SK-N-SH (cell line): ENCODE results near the gene ASAP3. TPM values are rescaled to one million over a fixed set of nuclear protein-coding genes. Genes with fewer than 3 reads are reported as not detected.

Experiments
- CTCF ChIA-PET: fragments of 300-600, 350-600 bp; formaldehyde crosslinking; extraction: SDS; loops from one replicate; lab custom pipeline; 2021; lab: Yijun Ruan, JAX
- POLR2A ChIA-PET: fragments of 350-600 bp; sonication (Branson Sonifier 250); formaldehyde crosslinking; extraction: SDS; loops from one replicate; lab custom pipeline; 2020; ENCODE audit warnings: antibody characterized with exemption, inconsistent platforms; lab: Yijun Ruan, JAX
- DNase-seq: peaks from one replicate; pipeline ENCODE4 v3.0.0; 2012
- H2AFZ ChIP-seq: fragments of 200-600 bp; sonication (generic); 2 replicates; pipeline ENCODE4 v1.8.1; 2016; ENCODE audit warnings: antibody characterized with exemption, mild to moderate bottlenecking, low read depth
- H3F3A ChIP-seq: fragments of 200-600 bp; sonication (generic); replicated peaks from 2 replicates; pipeline ENCODE3; 2016; ENCODE audit warnings: antibody characterized with exemption, mild to moderate bottlenecking; ENCODE audit not compliant: insufficient read depth
- H3K27ac ChIP-seq, 2 experiments: fragments of 200-500 bp in 1 of 2; fragments of 200-600 bp in 1 of 2; sonication (Bioruptor generic) in 1 of 2; sonication (generic), shearing (Covaris generic) in 1 of 2; 2 replicates each; pipeline versions ENCODE4 v1.5.1 to v1.6.1; 2014 to 2016; ENCODE audit warnings: low read depth in 2 of 2, inconsistent platforms in 1 of 2, low read length in 1 of 2, mild to moderate bottlenecking in 1 of 2, mixed read lengths in 1 of 2
- H3K27me3 ChIP-seq: fragments of 200-600 bp; sonication (generic), shearing (Covaris generic); 2 replicates; pipeline ENCODE4 v1.6.1; 2016; ENCODE audit warnings: mixed run types; ENCODE audit not compliant: insufficient read depth
- H3K36me3 ChIP-seq, 2 experiments: fragments of 200-500 bp in 1 of 2; fragments of 200-600 bp in 1 of 2; sonication (Bioruptor generic) in 1 of 2; sonication (generic) in 1 of 2; replicated peaks in 1 of 2; 2 replicates each; pipeline versions ENCODE3 to v1.5.1; 2014 to 2016; ENCODE audit warnings: low read length in 1 of 2, mild to moderate bottlenecking in 1 of 2; ENCODE audit not compliant: insufficient read depth in 2 of 2, control insufficient read depth in 1 of 2
- H3K4me1 ChIP-seq, 2 experiments: fragments of 200-500 bp in 1 of 2; fragments of 200-600 bp in 1 of 2; sonication (Bioruptor generic) in 1 of 2; sonication (generic), shearing (Covaris generic) in 1 of 2; 2 replicates each; pipeline versions ENCODE4 v1.5.1 to v1.6.1; 2014 to 2016; ENCODE audit warnings: low read depth in 1 of 2, low read length in 1 of 2, mixed run types in 1 of 2; ENCODE audit not compliant: insufficient read depth in 2 of 2, control insufficient read depth in 1 of 2
- H3K4me2 ChIP-seq: fragments of 200-600 bp; sonication (generic), shearing (Covaris generic); 2 replicates; pipeline ENCODE4 v1.6.1; 2017; ENCODE audit warnings: mixed run types
- H3K4me3 ChIP-seq, 2 experiments: fragments of 200-500 bp in 1 of 2; fragments of 200-600 bp in 1 of 2; sonication (Bioruptor generic) in 1 of 2; sonication (generic), shearing (Covaris generic) in 1 of 2; 2 replicates each; pipeline versions ENCODE4 v1.5.1 to v1.8.1; 2014 to 2016; ENCODE audit warnings: low read depth in 2 of 2, inconsistent platforms in 1 of 2, low read length in 1 of 2, mild to moderate bottlenecking in 1 of 2, mixed read lengths in 1 of 2, moderate library complexity in 1 of 2
- H3K79me2 ChIP-seq: fragments of 200-600 bp; sonication (generic); 2 replicates; pipeline ENCODE4 v1.8.1; 2017; ENCODE audit warnings: mild to moderate bottlenecking; ENCODE audit not compliant: insufficient read depth
- H3K9ac ChIP-seq: fragments of 200-600 bp; sonication (generic); 2 replicates; pipeline ENCODE4 v1.6.1; 2017; ENCODE audit warnings: mixed run types
- H3K9me2 ChIP-seq: fragments of 200-600 bp; sonication (generic); 2 replicates; pipeline ENCODE4 v1.6.1; 2017; ENCODE audit warnings: mixed run types
- H3K9me3 ChIP-seq: fragments of 200-600 bp; sonication (generic); 2 replicates; pipeline ENCODE4 v1.6.1; 2017; ENCODE audit warnings: mixed run types, mild to moderate bottlenecking, moderate library complexity
- H4K20me1 ChIP-seq: fragments of 200-600 bp; sonication (generic); 2 replicates; pipeline ENCODE4 v1.6.1; 2017; ENCODE audit warnings: mild to moderate bottlenecking, mixed run types; ENCODE audit not compliant: insufficient read depth
- CHD2 ChIP-seq: fragments of 150-350 bp; IDR thresholded peaks from 2 replicates; pipeline ENCODE4 v1.6.1; 2018; ENCODE audit warnings: low read length; ENCODE audit not compliant: partially characterized antibody
- ELF1 ChIP-seq: IDR thresholded peaks from 2 replicates; pipeline ENCODE4 v1.4.0; 2012
- EZH2phosphoT487 ChIP-seq: fragments of 200-600 bp; sonication (generic); IDR thresholded peaks from 2 replicates; pipeline ENCODE4 v1.6.1; 2017; ENCODE audit warnings: low read depth, mixed run types, mild to moderate bottlenecking, antibody characterized with exemption, moderate library complexity, borderline replicate concordance
- FOSL2 ChIP-seq: IDR thresholded peaks from 2 replicates; pipeline ENCODE4 v1.4.0; 2012; ENCODE audit warnings: low read depth, mild to moderate bottlenecking, moderate library complexity, borderline replicate concordance
- FOXM1 ChIP-seq: IDR thresholded peaks from 2 replicates; pipeline ENCODE4 v1.4.0; 2012; ENCODE audit warnings: low read depth, mild to moderate bottlenecking
- GABPA ChIP-seq: IDR thresholded peaks from 2 replicates; pipeline ENCODE4 v1.4.0; 2012; ENCODE audit warnings: low read depth, mild to moderate bottlenecking
- MEF2A ChIP-seq: IDR thresholded peaks from 2 replicates; pipeline ENCODE4 v1.4.0; 2012; ENCODE audit warnings: low read depth, borderline replicate concordance
- NFIC ChIP-seq: IDR thresholded peaks from 2 replicates; pipeline ENCODE4 v1.4.0; 2012; ENCODE audit warnings: borderline replicate concordance
- POLR2AphosphoS5 ChIP-seq: IDR thresholded peaks from 2 replicates; pipeline ENCODE4 v1.6.1; 2012; ENCODE audit warnings: low read depth, low read length
- RAD21 ChIP-seq: IDR thresholded peaks from 2 replicates; pipeline ENCODE4 v1.6.1; 2012; ENCODE audit warnings: mild to moderate bottlenecking, low read length
- RCOR1 ChIP-seq: fragments of 150-350 bp; IDR thresholded peaks from 2 replicates; pipeline ENCODE4 v1.6.1; 2017; ENCODE audit warnings: antibody characterized with exemption, low read length
- REST ChIP-seq: IDR thresholded peaks from 2 replicates; pipeline ENCODE4 v1.6.1; 2012; ENCODE audit warnings: mild to moderate bottlenecking, low read depth, low read length, moderate library complexity
- RFX5 ChIP-seq: IDR thresholded peaks from 2 replicates; pipeline ENCODE4 v1.6.1; 2012; ENCODE audit warnings: mild to moderate bottlenecking, improper control_type of control experiment, low read length
- TCF12 ChIP-seq: IDR thresholded peaks from 2 replicates; pipeline ENCODE4 v1.4.0; 2012
- USF2 ChIP-seq: fragments of 150-350 bp; IDR thresholded peaks from 2 replicates; pipeline ENCODE4 v1.6.1; 2017; ENCODE audit warnings: antibody characterized with exemption, low read length, low read depth, borderline replicate concordance
- YY1 ChIP-seq: IDR thresholded peaks from 2 replicates; pipeline ENCODE4 v1.4.0; 2012; ENCODE audit warnings: low read depth, mild to moderate bottlenecking
- WGBS: methylation state at CpG from one replicate; pipeline ENCODE4 v1.1.6; 2017; ENCODE audit warnings: low lambda C conversion rate; 5-methylcytosine and 5-hydroxymethylcytosine counted together
- polyA plus RNA-seq, 3 experiments: library from polyadenylated mRNA; depleted of rRNA; stranded (reverse); fragments of >200 nt; gene quantifications; 2 replicates each; pipeline ENCODE4 v1.2.3, GENCODE V29; 2012
- TF ChIP-seq, protein P1 (sequence below): IDR thresholded peaks from 2 replicates; pipeline ENCODE4 v1.4.0; 2012; ENCODE audit warnings: low read depth
- TF ChIP-seq, protein P2 (sequence below): IDR thresholded peaks from 2 replicates; pipeline ENCODE4 v1.4.0; 2012; ENCODE audit warnings: low read depth, borderline replicate concordance

Gene ASAP3
- polyA plus RNA-seq, 1 of the 3 experiments (the other 2 are of a cell fraction), result 19.6 TPM

DNA sequence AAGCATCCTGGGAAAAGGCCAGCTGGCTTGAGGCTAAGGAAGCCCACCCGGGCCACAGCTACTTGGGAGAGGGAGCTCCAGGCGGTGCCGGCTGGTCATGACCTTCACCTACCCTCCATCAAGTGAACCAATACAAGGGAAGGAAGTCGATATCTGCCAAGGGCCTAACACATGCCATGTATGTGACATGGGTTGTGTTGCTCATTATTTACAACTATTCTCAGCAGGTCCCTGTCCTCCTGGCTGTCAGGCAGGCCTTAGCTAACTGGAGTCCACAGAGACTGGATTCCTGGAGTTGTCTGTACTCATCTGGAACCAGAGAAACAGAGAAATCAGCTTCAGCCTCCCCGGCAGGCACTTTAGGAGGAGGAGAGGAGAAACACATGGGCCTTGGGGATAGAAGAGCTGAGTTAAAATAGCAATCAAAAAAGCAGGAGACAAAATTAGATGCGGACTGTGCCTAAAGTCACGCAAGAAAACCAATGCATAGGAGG is 75.1 kb downstream of the ASAP3 start:
- ChIA-PET CTCF (interaction anchor here (1.1 kb wide), 1 partner anchor 64 kb away, joined by 3 read pairs; no protein-coding TSS in a partner anchor), POLR2A (no interaction called here)
- H2AFZ ChIP-seq, result no peak overlapping the region
- peaks cover 8 to 14% of the 10 kb centered on the region in 2 experiments for H3K4me1 ChIP-seq
- H3K9me3 ChIP-seq, result no peaks in the 10 kb centered on the region
- H3K4me3 ChIP-seq, result no peak overlapping the region
- no peak for DNase-seq
- H3K9ac ChIP-seq, result no peak overlapping the region
- no peaks in the 10 kb centered on the region for H3K36me3 ChIP-seq
- H3K27me3 ChIP-seq, result no peaks in the 10 kb centered on the region
- no peak overlapping the region for H3K27ac ChIP-seq
- no peak for TF ChIP-seq TCF12
- no peak for TF ChIP-seq YY1
- TF ChIP-seq RFX5, result no peak
- no peak for TF ChIP-seq REST
- TF ChIP-seq USF2, result no peak
- no peak for TF ChIP-seq RCOR1
- TF ChIP-seq FOXM1, result no peak
- TF ChIP-seq, protein P1, sequence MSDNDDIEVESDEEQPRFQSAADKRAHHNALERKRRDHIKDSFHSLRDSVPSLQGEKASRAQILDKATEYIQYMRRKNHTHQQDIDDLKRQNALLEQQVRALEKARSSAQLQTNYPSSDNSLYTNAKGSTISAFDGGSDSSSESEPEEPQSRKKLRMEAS, result no peak
- no peak for TF ChIP-seq FOSL2
- no peak for TF ChIP-seq MEF2A
- no peak for TF ChIP-seq GABPA
- no peak for TF ChIP-seq ELF1
- TF ChIP-seq CHD2, result no peak
- TF ChIP-seq POLR2AphosphoS5, result no peak
- no peak for TF ChIP-seq EZH2phosphoT487
- TF ChIP-seq NFIC, result no peak
- no peak for TF ChIP-seq RAD21
- TF ChIP-seq, protein P2, sequence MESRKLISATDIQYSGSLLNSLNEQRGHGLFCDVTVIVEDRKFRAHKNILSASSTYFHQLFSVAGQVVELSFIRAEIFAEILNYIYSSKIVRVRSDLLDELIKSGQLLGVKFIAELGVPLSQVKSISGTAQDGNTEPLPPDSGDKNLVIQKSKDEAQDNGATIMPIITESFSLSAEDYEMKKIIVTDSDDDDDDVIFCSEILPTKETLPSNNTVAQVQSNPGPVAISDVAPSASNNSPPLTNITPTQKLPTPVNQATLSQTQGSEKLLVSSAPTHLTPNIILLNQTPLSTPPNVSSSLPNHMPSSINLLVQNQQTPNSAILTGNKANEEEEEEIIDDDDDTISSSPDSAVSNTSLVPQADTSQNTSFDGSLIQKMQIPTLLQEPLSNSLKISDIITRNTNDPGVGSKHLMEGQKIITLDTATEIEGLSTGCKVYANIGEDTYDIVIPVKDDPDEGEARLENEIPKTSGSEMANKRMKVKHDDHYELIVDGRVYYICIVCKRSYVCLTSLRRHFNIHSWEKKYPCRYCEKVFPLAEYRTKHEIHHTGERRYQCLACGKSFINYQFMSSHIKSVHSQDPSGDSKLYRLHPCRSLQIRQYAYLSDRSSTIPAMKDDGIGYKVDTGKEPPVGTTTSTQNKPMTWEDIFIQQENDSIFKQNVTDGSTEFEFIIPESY, result no peak
- WGBS, result 98% methylated on average over 4 of the region's 7 CpGs
- H3K9me2 ChIP-seq, result no peaks in the 10 kb centered on the region
- H4K20me1 ChIP-seq, result no peaks in the 10 kb centered on the region
- H3K4me2 ChIP-seq, result no peak overlapping the region
- H3K79me2 ChIP-seq, result no peaks in the 10 kb centered on the region
- H3F3A ChIP-seq, result peaks cover 33% of the 10 kb centered on the region
